HG03108 (cell line): ENCODE data around the gene SUPT3H.

Experiments used
- ATAC-seq: cut with Tn5 transposase; IDR thresholded peaks from one replicate; pipeline ENCODE4 v1.9.1; 2021; ENCODE audit warnings: moderate library complexity; ENCODE audit not compliant: unreplicated experiment

SUPT3H gene

DNA sequence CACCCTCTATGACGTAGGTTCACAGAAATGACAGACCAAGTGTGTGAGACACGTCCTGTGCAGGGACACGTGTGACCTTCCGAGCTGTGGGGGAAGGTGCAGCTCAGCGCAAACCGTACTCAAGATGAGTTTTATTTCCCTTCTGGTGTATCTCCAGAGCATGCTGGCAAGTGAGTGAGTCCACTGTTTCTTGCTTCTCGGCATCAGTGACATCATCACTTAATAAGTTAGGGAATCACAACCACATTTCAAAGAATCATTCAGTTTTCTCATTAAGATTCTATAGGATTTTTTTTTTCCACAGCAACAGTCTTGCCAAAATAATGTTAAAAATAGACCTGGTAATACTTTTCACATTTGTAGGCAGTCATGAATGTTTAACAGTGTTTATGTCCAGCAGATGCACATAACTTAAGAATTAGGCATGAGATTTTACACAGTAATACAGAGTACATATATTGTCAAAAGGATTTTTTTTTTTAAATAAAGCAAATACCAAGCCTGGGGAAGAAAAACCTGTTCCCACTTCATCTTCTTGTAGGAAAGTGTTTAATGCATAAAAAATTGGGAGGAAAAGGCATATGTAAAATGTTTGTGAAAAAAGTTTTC lies 572.4 kb downstream of the SUPT3H start:
- ATAC-seq: no peak

DNA sequence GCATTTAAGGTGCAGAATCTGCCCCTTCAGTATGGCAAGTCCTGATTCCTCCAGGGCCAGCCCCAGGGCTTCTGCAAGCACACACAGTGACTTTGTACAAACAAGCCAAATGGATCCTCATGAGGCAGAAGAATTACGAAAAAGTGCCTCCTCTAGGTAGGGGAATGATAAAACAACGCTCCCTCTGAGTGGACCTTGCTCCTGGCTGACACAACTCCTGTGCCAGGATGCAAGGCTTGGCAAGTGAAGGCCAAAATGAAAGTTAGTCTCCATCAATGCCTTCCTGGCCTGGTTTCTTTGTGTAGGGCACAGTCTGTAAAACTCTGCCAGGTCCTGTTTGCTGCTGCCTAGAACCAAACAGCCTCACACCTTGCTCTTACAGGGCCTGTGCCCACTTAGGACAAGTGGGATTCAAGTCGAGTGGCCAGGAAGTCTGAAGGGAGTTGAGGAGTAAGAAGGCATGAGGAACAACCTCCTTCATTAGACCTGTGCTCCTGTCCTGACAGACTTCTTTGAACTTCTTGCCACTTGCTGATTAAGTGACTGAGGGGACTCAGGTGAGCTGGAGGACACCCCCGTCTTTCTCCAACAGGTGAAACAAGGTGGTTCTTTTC lies 573.1 kb downstream of the SUPT3H start:
- no peak for ATAC-seq

DNA sequence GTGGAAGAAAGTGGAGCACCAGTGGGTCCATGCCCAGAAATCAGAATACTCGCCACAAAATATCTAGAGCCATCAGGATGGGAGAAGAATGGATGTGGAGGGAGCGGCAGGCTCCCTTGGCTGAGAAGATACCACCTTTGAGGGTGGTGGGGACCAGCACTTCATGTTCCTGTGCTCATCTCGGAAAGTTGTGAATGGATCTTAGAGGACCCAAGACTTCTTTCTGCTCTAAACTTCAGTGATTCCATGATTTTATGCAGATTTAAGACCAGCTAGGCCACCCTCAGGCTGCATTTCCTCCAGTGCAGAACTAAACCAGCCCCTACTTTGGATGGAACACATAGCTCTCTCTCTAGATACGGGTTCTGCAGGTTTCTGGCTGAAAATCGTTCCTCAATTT lies 573.7 kb downstream of the SUPT3H start:
- ATAC-seq: no peak

DNA sequence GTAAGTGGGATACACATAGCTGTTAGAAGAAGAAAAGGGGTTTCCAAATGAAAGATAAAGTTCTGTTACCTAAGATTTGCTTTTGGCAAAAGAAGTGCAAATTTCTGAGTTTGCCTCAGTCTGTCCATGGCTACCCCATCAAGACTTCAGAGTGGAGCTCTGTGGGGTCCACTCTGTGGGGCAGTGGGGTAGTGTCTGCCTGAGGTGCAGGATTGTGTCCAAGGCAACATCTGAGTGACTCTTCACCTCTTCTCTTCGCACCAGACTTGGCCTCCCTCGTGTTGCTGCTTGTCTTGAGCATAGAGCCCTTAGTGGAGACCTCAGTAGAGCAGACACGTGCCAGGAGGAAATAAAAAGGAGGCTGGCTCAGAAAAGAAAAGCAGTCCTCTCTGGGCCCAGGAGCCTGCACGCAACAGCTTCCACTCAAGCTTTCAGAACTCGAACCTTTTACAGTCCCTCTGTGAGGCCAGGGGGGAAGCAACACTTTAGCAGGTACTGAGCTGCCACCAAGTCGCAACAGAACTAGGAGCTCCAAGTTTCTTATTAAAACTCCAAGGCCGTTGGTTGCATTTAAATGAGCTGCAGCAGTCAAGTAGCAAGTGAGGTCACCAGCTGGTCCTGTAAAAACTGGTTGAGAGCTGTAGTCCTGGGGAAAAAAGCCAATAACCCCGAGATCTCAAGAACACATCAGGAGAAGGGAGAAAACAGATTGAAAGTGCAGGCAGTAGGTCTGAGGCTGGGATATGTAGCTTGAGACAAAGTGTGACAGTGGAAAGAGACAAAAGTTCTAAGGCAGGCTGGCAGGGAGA lies 576.7 kb downstream of the SUPT3H start:
- ATAC-seq: no peak

DNA sequence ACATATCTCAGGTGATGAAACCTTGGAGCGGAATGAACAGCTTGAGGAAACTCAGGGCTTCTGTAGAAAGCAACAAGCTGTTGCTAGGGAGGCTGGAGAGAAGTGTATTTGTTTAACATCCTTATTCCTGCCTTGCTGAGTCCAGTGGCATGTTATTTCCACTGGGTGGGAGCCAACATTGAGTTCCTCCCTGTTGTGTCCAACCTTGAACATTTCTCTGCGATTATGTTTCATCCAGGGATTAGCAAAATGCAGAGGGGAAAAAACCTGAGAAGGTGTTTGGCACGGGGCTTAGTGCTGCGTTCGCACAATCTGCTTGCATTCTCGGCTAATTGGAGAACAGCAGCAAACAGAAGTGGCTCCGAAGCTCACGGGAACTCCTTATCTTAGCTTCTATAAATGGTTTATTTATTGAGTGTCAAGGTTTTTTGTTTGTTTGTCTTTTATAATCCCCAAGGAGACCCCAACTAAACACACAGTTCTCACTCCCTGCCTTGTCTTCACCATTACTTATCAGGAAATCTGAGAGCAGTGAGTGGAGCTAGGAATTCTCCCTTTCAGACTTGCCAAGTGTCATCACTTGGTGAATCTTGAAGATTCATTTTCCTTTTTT lies 577.5 kb downstream of the SUPT3H start:
- ATAC-seq: no peak

DNA sequence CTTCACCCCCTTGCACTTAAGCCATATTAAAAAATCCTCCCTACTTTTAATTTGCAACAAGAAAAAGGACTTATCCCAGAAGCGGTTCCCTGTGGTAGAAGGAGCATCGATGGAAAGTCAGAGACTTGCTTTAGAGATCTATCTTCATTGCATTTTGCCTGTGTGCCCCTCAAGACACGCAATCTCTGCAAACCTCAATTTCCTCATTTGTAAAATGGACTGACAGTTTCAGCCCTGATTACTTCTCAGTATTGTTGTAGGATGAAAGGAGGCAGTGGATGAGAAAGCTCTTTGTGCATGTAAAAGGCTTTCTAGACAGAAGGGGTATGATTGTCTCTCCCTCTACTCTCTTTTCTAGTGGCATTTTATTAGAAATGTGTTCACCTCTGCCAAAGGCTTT lies 580.0 kb downstream of the SUPT3H start:
- no peak for ATAC-seq

DNA sequence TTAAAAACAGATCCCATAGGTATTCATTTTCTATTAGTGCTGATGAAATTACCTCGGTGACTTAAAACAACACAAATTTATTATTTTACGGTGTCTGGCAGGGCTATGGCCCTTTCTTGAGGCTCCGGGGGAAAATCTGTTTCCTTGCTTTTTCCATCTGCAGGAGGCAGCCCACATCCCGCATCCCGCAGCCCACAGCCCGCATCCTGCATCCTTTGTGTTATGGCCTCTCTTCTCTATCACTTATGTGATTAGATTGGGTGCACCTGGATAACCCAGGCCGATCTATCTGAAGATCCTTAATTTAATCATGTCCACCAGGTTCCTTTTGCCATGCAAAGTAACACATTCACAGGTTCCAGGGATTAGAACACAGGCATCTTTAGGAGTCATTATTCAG lies 582.4 kb downstream of the SUPT3H start:
- no peak for ATAC-seq

DNA sequence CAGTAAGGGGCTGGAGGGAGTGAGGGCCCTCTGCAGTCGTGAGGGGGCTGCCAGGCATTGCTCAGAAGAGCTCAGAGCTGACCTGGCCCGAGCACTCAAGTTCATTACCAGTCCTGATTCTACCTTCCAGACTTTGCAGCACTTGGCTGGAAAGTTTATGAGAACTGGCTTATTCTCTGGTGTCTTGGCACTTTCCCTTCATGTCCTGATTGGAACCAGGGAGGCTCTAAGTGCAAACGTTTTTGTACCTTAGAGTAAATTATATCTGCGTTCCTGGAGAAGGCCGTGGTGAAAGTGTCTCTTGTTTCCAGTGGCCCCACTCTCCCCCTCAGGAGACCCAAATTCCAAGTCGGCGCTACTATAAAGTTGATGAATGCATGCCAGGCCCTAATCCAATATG lies 587.9 kb downstream of the SUPT3H start:
- no peak for ATAC-seq

DNA sequence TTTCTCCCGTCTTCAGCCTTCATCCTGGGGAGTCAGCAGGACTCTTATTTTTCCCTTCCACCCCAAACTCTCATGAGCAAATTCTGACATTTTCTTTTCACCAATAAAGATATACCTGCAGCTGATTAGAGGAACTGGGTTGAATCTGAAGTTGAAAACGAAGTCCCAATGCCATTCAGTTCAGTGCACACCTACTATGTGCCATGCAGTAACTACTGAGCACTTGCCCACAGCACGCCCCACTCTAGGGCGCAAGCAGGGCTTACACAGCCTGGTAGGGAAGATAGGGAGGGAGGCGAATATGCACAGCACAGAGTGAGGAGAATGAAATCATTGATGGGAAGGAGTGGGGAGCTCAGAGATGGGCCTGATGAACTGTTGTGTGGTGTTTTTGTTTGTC lies 588.7 kb downstream of the SUPT3H start:
- ATAC-seq: no peak

DNA sequence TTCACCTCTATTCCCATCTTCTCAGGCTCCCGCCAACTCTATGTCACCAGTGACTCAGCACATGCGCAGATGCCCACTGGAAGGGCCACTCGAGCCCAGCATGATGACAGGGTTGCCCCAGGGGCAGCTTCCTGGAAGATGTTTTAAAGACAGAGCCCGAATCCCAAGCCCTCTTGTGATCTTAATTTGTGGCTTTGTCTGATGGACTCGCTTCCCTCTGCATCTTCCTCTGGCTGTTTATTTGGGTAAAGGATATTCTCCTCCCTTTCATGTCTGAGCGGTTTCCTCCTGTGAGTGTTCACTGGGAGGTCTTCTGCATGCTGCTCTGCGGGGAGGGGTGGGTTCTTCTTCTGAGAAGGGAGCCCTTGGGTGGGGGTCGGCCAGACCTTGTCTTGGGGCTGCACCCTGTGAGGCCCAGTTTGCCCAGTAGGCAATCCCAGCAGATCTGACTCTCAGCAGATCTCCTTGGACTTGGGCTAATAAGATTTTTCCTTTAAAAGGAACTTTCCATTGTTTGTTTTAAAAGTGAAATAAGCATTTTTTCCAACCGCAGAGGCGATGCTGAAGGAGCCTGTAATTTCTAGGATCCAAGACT lies 589.2 kb downstream of the SUPT3H start:
- no peak for ATAC-seq

DNA sequence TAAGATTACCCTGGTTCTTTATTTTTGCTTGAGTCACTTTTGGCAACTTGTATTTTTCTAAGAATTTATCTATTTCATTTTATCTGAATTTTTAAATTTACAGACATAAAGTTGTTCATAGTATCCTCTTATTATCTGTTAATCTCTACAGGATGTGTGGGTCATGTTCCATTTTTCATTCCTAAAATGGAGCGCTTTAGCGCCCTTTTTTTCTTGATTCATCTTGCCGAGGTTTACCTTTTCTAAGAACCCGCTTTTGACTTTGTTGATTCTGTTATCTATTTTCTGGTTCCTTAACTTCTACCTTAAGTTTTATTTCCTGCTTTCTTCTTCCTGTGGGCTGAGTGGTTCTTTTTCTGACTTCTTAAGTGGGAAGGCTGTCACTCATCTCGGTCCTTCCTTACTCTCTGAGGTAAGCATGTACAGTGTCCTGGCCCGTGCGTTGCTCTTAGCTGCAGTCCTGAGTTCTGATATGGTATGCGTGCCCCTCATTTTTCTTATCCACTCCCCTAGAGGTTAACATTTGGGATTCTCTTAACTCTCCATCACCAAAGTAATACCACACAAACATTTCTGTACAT lies 590.4 kb downstream of the SUPT3H start:
- no peak for ATAC-seq

DNA sequence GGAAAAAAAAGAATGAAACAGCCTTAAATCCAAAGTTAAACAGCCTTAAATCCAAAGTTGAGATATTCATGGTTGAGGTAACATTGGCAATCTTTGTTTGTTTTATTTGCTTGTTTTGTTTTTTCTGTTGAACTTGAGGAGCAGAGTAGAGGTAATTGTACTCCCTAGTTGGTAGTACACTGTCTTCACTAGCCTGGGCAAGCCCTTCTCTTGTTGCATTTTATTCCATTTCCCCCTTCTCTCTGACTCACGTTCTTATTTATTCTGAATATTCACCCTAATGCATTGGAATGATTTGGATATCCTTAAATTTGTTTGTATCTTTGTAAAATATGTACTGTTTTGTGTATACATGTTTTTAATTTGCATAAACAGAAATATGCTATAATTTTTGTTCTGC lies 592.6 kb downstream of the SUPT3H start:
- ATAC-seq: no peak

DNA sequence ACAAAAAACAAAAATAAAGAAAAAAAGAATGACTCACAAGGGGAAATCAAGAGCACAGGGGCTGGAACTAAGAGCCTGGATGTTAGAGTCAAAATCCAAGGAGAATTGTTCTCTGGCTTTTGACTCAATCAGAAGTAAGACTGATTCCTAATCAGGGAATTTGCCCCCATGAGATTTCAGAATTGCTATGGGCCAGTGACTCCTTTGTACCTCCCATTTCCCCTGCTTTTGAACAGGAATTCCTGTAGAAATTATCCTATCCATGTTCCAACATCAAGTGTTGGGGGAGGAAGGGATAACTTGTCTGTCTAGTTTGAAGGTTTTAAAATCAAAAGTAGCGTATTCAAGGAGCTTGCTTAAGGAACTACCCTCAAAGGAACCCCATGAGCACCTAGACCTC lies 593.5 kb downstream of the SUPT3H start:
- ATAC-seq: no peak

DNA sequence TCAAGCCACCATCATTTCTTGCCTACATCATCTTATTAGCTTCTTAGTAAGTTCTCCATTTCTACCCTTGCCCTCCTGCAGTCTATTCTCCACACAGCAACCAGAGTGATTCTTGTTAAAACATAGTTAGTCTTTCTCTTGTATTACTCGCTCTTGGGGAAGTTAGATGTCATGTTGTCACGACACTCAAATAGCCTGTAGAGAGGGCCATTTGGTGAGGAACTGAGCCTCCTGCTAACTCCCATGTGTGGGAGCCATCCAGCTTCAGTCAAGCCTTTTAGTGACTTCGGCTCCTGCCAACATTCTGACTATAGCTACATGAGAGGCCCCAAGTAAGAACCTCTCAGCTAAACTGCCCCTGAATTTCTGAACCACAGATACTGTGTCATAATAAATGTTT lies 594.8 kb downstream of the SUPT3H start:
- ATAC-seq: no peak

DNA sequence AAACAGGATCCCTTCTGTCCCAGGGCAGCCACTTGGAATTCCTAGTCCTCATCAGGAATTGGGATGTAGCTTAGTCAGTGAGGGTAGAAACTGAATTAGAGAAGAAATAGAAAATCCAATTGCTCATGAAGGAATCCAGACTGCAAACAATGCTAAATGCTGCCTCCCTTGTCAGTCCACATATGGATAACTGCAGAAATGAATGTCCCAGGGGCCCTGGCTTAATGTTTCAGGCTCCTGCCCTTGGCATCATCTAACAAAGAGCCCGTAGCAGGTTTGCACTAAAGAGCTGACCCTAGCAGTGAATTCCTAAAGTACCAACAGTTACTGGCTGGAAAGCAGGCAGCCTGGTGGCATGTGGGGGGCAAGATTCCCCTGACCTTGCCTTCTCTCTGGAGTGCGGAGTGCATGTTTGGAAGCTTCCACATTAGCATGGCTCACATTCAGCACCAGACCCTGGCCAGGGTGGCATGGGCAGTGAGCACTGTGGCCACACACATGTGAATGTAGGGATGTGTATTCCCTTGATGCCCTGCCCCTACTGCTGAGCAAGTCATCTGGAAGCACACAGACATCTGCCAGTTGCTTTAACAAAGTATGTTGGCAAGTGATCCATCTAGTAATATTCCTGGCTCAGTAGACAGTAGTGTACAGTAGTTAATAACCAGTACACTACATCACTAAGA lies 595.7 kb downstream of the SUPT3H start:
- no peak for ATAC-seq

DNA sequence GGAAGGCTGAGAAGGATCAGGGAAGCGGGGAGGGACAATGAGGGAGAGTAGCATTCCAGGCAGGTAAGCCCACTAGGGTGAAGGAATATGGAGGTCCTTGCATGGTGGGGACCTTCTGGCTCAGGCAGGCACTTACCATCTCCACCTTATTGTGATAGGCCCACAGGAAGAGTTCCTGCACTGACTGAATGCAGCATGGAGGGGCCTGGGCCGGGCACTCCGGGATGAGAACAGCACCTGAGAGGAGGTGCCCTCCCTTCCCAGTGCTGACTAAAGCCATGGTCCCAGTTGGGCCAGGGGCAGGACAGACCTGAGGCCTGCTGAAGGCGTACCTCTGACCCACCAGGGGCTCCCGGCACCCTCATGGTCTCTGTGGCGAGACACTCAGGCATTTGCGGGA lies 597.6 kb downstream of the SUPT3H start:
- no peak for ATAC-seq

DNA sequence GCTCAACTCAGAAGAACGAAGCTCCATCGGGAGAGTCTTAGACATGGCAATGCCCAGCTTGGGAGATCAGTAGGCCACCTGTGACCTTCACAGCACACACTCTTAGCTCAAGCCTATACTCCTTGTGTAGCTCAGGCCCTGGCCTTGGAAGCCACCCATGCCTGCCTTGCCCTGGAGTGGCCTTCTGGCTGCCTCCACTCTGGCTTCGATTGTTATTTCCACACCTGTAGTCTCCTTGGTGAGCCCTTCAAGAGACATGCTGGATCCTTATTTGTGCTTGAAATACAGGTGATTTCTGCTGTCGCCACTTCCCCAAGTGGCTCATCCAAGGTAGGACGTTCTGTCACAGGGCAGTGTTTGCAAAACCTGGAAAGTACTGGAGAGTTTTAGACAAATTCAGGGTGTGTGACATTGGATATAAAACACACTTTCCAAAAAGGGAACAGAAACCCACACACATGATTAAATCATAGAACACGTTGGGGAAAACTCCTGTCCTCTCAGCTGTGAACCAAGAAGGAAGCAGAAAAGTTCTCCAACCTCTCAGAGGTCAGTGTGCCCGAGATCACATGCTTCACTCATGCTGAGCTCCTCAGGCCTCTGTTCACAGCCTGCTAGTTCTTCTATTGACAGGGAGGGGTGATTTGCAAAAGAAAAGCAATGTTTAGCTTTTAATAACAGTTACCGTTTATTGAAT lies 598.5 kb downstream of the SUPT3H start:
- ATAC-seq: peak; percentile 79
